HepG2 (cell line): ENCODE results near the gene SNRNP25. TPM values are rescaled to one million over a fixed set of nuclear protein-coding genes. Genes with fewer than 3 reads are reported as not detected.
A peak's percentile ranks its signal among the peaks of the same experiment; 100 is the strongest.

ENCODE experiments used
- BHLHE40 ChIP-seq: IDR thresholded peaks from 2 replicates; pipeline ENCODE4 v1.6.1; 2011; ENCODE audit warnings: low read length, improper control_type of control experiment
- CENPT ChIP-seq: sonication (generic); formaldehyde crosslinking; IDR thresholded peaks from 2 replicates; pipeline ENCODE4 v1.8.0; 2022; ENCODE audit warnings: low read depth, mild to moderate bottlenecking, moderate library complexity, missing genetic modification reagents
- HMG20A ChIP-seq: IDR thresholded peaks from 2 replicates; pipeline ENCODE4 v1.6.1; 2016; ENCODE audit warnings: borderline replicate concordance
- KAT2B ChIP-seq: fragments of 150-350 bp; IDR thresholded peaks from 2 replicates; pipeline ENCODE4 v1.6.1; 2014; ENCODE audit warnings: low read depth, low read length, borderline replicate concordance
- NFKB2 ChIP-seq: sonication (generic); formaldehyde crosslinking; IDR thresholded peaks from 2 replicates; pipeline ENCODE4 v1.4.0; 2020; ENCODE audit warnings: missing genetic modification reagents, borderline replicate concordance
- RXRB ChIP-seq: IDR thresholded peaks from 2 replicates; pipeline ENCODE4 v1.6.1; 2016; ENCODE audit warnings: borderline replicate concordance, missing genetic modification reagents, missing compliant biosample characterization
- SP140L ChIP-seq: sonication (generic); formaldehyde crosslinking; IDR thresholded peaks from 2 replicates; pipeline ENCODE4 v1.4.0; 2020; ENCODE audit warnings: missing genetic modification reagents, borderline replicate concordance
- YY1 ChIP-seq: IDR thresholded peaks from 2 replicates; pipeline ENCODE4 v1.6.1; 2011; ENCODE audit warnings: low read length, low read depth, moderate library complexity, mild to moderate bottlenecking; ENCODE audit not compliant: insufficient read depth, insufficient replicate concordance
- ZBTB3 ChIP-seq: sonication (generic); formaldehyde crosslinking; IDR thresholded peaks from 2 replicates; pipeline ENCODE4 v1.4.0; 2020; ENCODE audit warnings: low read depth, mild to moderate bottlenecking, moderate library complexity, missing genetic modification reagents, borderline replicate concordance
- ZNF256 ChIP-seq: sonication (generic); formaldehyde crosslinking; conservative IDR thresholded peaks from 2 replicates; pipeline ENCODE4 v1.4.0; 2020; ENCODE audit warnings: missing genetic modification reagents
- polyA plus RNA-seq, 8 experiments: library from polyadenylated mRNA; depleted of rRNA in 3 of 8; stranded (reverse) in 7 of 8; unstranded in 1 of 8; fragments of >200 nt; fragmentation: Illumina TruSeq in 4 of 8; extraction: Trizol in 4 of 8; gene quantifications; 2 replicates each; pipeline versions ENCODE4 v1.2.1 to v1.2.3, GENCODE V29; 2011 to 2016; ENCODE audit warnings: low read depth in 4 of 8, missing spikeins in 1 of 8, mixed read lengths in 1 of 8; ENCODE audit not compliant: insufficient read depth in 1 of 8
- total RNA-seq, 5 experiments: library from RNA; depleted of rRNA; stranded (reverse); fragments of >200 nt; fragmentation: Illumina TruSeq; extraction: Trizol; gene quantifications; 2 replicates each; pipeline ENCODE4 v1.2.3, GENCODE V29; 2016; ENCODE audit warnings: low read depth in 1 of 5
- TF ChIP-seq, protein P1 (sequence below): sonication (generic); formaldehyde crosslinking; IDR thresholded peaks from 2 replicates; pipeline ENCODE4 v1.9.0; 2022; ENCODE audit warnings: missing genetic modification reagents, mild to moderate bottlenecking, borderline replicate concordance
- TF ChIP-seq, protein P2 (sequence below): sonication (generic); formaldehyde crosslinking; IDR thresholded peaks from 2 replicates; pipeline ENCODE4 v1.4.0; 2020; ENCODE audit warnings: missing genetic modification reagents, mild to moderate bottlenecking, borderline replicate concordance
- TF ChIP-seq, protein P3 (sequence below): IDR thresholded peaks from 2 replicates; pipeline ENCODE4 v1.6.1; 2018; ENCODE audit warnings: missing genetic modification reagents
- TF ChIP-seq, protein P4 (sequence below): sonication (generic); formaldehyde crosslinking; conservative IDR thresholded peaks from 2 replicates; pipeline ENCODE4 v1.4.0; 2020; ENCODE audit warnings: missing genetic modification reagents
- TF ChIP-seq, protein P5 (sequence below): sonication (generic); formaldehyde crosslinking; IDR thresholded peaks from 2 replicates; pipeline ENCODE4 v1.4.0; 2020; ENCODE audit warnings: missing genetic modification reagents
- TF ChIP-seq, protein P6 (sequence below): sonication (generic); formaldehyde crosslinking; IDR thresholded peaks from 2 replicates; pipeline ENCODE4 v1.5.1; 2020; ENCODE audit warnings: mild to moderate bottlenecking, missing genetic modification reagents, moderate library complexity

Gene SNRNP25
- total and polyA plus RNA-seq, 2 of the 13 experiments (the other 11 are each of a cell fraction or from before 2014, with no cell fraction given) = 34.1 to 97.4 TPM

DNA sequence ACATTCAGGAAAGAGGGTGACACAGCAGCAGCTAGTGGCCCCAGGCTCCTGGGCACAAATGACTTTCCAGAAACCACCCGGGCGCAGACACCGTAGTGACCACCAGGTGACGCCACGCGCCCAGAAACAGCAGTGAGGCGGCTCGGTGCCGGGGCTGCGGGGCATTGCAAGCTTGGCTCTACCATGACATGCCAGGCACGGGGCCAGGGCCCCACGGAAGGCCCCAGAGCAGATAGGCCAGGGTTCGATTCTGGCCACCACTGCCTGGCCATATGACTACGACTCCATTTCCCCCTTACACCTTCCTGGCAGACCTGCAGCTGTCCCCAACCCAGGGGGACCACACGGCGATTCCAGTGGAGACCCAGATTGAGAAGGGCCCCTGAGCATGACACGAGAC is 12.1 kb downstream of the SNRNP25 start (continued):
- TF ChIP-seq, protein P1, sequence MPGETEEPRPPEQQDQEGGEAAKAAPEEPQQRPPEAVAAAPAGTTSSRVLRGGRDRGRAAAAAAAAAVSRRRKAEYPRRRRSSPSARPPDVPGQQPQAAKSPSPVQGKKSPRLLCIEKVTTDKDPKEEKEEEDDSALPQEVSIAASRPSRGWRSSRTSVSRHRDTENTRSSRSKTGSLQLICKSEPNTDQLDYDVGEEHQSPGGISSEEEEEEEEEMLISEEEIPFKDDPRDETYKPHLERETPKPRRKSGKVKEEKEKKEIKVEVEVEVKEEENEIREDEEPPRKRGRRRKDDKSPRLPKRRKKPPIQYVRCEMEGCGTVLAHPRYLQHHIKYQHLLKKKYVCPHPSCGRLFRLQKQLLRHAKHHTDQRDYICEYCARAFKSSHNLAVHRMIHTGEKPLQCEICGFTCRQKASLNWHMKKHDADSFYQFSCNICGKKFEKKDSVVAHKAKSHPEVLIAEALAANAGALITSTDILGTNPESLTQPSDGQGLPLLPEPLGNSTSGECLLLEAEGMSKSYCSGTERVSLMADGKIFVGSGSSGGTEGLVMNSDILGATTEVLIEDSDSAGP (CRISPR knock-in tag) = peak; percentile 64
- peak; percentile 73; the same call in 1 of the 2 replicates for TF ChIP-seq NFKB2 (CRISPR knock-in tag)
- no peak for TF ChIP-seq ZBTB3 (CRISPR knock-in tag)
- TF ChIP-seq YY1 = peak; percentile 32
- TF ChIP-seq BHLHE40 = 0 out of 2 replicates have a peak, but pooled peaks have one; percentile 17
- TF ChIP-seq, protein P2, sequence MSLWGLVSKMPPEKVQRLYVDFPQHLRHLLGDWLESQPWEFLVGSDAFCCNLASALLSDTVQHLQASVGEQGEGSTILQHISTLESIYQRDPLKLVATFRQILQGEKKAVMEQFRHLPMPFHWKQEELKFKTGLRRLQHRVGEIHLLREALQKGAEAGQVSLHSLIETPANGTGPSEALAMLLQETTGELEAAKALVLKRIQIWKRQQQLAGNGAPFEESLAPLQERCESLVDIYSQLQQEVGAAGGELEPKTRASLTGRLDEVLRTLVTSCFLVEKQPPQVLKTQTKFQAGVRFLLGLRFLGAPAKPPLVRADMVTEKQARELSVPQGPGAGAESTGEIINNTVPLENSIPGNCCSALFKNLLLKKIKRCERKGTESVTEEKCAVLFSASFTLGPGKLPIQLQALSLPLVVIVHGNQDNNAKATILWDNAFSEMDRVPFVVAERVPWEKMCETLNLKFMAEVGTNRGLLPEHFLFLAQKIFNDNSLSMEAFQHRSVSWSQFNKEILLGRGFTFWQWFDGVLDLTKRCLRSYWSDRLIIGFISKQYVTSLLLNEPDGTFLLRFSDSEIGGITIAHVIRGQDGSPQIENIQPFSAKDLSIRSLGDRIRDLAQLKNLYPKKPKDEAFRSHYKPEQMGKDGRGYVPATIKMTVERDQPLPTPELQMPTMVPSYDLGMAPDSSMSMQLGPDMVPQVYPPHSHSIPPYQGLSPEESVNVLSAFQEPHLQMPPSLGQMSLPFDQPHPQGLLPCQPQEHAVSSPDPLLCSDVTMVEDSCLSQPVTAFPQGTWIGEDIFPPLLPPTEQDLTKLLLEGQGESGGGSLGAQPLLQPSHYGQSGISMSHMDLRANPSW (CRISPR knock-in tag) = no peak
- TF ChIP-seq ZNF256 (CRISPR knock-in tag) = no peak
- no peak for TF ChIP-seq HMG20A (CRISPR knock-in tag)
- TF ChIP-seq, protein P3, sequence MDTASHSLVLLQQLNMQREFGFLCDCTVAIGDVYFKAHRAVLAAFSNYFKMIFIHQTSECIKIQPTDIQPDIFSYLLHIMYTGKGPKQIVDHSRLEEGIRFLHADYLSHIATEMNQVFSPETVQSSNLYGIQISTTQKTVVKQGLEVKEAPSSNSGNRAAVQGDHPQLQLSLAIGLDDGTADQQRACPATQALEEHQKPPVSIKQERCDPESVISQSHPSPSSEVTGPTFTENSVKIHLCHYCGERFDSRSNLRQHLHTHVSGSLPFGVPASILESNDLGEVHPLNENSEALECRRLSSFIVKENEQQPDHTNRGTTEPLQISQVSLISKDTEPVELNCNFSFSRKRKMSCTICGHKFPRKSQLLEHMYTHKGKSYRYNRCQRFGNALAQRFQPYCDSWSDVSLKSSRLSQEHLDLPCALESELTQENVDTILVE = no peak
- TF ChIP-seq, protein P4, sequence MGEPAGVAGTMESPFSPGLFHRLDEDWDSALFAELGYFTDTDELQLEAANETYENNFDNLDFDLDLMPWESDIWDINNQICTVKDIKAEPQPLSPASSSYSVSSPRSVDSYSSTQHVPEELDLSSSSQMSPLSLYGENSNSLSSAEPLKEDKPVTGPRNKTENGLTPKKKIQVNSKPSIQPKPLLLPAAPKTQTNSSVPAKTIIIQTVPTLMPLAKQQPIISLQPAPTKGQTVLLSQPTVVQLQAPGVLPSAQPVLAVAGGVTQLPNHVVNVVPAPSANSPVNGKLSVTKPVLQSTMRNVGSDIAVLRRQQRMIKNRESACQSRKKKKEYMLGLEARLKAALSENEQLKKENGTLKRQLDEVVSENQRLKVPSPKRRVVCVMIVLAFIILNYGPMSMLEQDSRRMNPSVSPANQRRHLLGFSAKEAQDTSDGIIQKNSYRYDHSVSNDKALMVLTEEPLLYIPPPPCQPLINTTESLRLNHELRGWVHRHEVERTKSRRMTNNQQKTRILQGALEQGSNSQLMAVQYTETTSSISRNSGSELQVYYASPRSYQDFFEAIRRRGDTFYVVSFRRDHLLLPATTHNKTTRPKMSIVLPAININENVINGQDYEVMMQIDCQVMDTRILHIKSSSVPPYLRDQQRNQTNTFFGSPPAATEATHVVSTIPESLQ (CRISPR knock-in tag) = 0 out of 2 replicates have a peak, but pooled peaks have one; percentile 53
- TF ChIP-seq, protein P5, sequence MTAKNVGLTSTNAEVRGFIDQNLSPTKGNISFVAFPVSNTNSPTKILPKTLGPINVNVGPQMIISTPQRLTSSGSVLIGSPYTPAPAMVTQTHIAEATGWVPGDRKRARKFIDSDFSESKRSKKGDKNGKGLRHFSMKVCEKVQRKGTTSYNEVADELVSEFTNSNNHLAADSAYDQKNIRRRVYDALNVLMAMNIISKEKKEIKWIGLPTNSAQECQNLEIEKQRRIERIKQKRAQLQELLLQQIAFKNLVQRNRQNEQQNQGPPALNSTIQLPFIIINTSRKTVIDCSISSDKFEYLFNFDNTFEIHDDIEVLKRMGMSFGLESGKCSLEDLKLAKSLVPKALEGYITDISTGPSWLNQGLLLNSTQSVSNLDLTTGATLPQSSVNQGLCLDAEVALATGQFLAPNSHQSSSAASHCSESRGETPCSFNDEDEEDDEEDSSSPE (CRISPR knock-in tag) = 0 out of 2 replicates have a peak, but pooled peaks have one; percentile 32
- TF ChIP-seq RXRB (CRISPR knock-in tag) = peak; percentile 53; the same call in 1 of the 2 replicates
- TF ChIP-seq KAT2B = no peak
- 0 out of 2 replicates have a peak, but pooled peaks have one; percentile 69 for TF ChIP-seq CENPT (CRISPR knock-in tag)
- TF ChIP-seq SP140L (CRISPR knock-in tag) = no peak
- TF ChIP-seq, protein P6, sequence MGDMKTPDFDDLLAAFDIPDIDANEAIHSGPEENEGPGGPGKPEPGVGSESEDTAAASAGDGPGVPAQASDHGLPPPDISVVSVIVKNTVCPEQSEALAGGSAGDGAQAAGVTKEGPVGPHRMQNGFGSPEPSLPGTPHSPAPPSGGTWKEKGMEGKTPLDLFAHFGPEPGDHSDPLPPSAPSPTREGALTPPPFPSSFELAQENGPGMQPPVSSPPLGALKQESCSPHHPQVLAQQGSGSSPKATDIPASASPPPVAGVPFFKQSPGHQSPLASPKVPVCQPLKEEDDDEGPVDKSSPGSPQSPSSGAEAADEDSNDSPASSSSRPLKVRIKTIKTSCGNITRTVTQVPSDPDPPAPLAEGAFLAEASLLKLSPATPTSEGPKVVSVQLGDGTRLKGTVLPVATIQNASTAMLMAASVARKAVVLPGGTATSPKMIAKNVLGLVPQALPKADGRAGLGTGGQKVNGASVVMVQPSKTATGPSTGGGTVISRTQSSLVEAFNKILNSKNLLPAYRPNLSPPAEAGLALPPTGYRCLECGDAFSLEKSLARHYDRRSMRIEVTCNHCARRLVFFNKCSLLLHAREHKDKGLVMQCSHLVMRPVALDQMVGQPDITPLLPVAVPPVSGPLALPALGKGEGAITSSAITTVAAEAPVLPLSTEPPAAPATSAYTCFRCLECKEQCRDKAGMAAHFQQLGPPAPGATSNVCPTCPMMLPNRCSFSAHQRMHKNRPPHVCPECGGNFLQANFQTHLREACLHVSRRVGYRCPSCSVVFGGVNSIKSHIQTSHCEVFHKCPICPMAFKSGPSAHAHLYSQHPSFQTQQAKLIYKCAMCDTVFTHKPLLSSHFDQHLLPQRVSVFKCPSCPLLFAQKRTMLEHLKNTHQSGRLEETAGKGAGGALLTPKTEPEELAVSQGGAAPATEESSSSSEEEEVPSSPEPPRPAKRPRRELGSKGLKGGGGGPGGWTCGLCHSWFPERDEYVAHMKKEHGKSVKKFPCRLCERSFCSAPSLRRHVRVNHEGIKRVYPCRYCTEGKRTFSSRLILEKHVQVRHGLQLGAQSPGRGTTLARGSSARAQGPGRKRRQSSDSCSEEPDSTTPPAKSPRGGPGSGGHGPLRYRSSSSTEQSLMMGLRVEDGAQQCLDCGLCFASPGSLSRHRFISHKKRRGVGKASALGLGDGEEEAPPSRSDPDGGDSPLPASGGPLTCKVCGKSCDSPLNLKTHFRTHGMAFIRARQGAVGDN (CRISPR knock-in tag) = peak; percentile 71
